Measurements from ENCODE around the gene LSP1. TPM values are rescaled to one million over a fixed set of nuclear protein-coding genes. Genes with fewer than 3 reads are reported as not detected.

Gene LSP1
- total RNA-seq, 1 donor from 2014 or later: not detected

- no peak for DNase-seq
Observed at GRCh38 chr11:1891831-1892115, 38.9 kb downstream of the LSP1 start, which contains the start of gene PRR33. Gene PRR33, minus strand, starts transcription at chr11:1891895. Its CDS starts 1,311 bp downstream, at chr11:1890584.

- DNase-seq: no peak
Observed at GRCh38 chr11:1892116-1892515, 39.2 kb downstream of the LSP1 start.

- no peak for DNase-seq
Observed at GRCh38 chr11:1892558-1892957, 39.7 kb downstream of the LSP1 start.

- no peak for DNase-seq
Observed at GRCh38 chr11:1893581-1894359, 40.9 kb downstream of the LSP1 start.

DNA sequence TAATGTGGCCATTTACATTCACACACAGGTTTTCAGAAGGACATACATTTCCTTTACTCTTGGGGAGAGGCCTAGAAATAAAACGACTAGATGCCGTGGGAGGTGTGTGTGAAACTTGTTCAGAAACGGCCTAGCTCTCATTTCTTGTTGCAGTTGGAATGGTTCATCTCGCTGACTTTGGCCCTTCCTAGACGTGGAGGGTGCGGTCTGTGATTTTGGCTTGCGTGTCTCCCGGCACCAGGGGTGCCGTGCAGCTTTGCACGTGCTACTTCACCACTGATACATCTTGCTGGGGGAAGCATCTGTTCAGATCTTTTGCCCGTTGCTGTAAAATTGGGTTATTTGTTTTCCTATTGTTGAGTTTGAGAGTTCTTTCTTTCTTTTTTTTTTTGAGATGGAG, 41.9 kb downstream of the LSP1 start:
- no peak for DNase-seq

DNA sequence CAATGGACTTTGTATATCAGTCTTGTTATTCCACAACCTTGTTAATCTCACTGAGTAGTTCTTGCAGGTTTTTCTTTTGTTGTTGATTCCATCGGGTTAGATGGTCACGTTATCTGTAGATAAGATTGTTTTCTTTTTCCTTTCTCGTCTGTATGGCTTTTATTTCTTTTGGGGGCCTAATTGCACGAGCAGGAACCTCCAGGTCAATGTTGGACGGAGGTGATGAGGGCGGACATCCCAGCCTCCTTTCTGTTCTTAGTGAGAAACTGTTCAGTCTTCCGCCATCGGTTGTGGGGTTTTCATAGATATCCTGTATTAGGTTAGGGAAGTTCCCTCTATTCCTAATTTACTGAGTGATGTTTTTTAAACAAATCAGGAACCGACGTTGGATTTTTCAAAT, 43.6 kb downstream of the LSP1 start:
- DNase-seq: no peak

- DNase-seq: no peak
Observed at GRCh38 chr11:1896923-1897322, 44.0 kb downstream of the LSP1 start.

DNA sequence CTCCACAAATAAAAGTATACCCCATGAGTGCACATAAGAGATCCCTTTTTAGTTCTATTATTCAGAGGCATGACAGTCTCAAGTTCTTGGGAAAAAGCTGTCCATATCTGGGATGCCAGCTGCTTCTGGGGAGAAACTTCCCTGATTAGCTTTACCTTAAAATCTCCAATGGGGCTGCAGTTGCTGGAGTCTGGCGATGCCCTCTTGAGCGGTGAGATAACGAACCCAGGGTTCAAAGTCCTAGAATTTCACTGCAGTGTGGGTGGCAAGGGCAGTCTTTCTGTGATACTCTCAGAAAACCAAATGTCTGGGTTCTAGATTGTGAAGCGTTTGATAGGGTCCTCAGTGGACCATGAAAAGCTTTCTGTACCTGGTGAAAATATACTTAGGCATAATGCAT, 46.2 kb downstream of the LSP1 start:
- no peak for DNase-seq

DNA sequence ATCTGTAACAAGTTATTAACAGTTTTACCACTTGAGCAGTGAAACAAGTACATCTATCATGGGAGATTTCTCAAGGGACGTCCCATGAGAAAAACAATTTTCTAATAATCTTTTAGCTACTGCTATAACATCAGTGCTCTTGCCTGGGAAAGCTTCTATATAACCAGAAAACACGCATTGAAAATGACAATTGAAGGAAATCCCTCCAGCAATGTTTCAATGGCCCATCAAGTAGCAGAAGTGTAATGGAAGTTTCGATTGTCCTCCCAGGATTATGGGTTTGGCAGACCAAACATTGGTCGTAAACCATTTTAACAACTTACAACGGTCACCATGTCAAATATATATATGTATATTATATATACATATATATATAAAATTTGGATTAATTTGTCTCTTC, 46.8 kb downstream of the LSP1 start:
- peak; percentile 64 for DNase-seq

- peak; percentile 71 for DNase-seq
Observed at GRCh38 chr11:1906181-1906580, 53.3 kb downstream of the LSP1 start.

DNA sequence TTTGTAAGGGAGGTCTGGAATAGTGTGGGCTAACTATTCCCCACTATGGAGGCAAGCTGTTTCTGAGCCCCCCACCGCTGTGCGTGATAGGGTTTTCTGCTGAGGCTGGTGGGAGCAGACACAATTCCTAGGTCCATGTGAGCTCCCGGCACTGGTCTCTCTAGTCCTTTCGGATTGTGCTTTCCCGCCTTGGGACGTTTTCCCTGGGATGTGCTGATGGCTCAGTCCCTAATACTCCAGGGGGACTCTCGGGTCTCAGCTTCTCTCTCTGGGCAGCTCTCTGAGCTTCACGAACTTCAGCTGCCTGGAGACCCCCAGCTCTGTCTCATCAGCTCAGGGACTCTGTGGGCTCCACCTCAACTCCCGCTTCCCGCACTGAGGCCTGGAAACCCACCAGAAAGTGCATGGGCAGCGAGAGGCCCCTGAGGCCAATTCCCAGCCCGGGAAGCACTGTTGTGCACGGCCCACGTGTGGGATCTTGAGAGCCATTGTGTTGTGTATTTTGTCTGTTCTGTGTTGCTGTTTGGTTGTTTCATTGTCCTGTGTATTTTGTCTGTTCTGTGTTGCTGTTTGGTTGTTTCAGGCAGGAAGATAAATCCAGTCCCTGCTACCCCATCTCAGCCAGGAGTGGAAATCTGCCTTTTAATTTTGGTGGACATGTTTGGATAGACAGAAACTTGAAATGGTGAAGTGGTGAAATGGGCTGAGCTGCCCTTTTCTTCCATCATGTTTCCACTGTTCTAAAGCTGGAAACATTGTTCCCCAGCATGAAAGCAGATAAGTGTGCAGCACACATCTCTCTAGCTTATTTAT, 53.9 kb downstream of the LSP1 start:
- peak; percentile 27 for DNase-seq

DNA sequence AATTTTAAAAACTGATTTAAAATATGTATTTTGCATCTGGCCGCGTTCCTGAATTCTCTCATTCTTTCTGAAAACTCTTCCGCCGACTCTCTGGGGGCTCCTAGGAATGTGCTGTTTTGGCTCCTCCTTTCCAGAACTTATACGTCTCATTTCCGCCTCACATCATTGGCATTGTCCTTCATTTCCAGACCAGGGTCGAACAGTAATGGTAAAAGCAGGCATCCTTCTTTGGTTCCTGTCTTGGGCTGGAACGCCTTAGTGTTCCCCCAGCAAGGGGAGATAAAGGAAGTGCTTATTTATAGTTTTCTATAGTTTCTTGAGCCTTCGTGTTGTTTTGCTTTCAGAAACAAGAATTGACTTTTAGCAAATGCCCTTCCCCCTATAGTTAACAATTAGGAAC, 55.7 kb downstream of the LSP1 start:
- peak; percentile 95 for DNase-seq

GRCh38 chr11:1909524-1909923, 56.6 kb downstream of the LSP1 start:
- DNase-seq: no peak

GRCh38 chr11:1912289-1912878, 59.5 kb downstream of the LSP1 start:
- no peak for DNase-seq

GRCh38 chr11:1913271-1914060, 60.6 kb downstream of the LSP1 start:
- no peak for DNase-seq

DNA sequence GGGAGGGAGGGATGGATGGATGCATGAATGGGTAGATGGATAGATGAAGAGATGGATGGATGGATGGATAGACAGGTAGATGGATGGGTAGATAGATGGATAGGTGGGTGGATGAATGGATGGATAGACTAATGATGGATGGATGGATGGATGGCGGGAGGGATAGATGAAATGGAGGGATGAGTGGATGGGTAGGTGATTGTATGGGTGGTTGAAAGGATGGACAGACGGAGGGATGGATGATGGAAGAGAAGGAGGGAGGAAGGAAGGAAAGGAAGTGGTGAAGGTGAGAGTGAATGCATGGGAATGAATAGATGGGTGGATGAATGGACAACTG, 62.9 kb downstream of the LSP1 start:
- no peak for DNase-seq

DNA sequence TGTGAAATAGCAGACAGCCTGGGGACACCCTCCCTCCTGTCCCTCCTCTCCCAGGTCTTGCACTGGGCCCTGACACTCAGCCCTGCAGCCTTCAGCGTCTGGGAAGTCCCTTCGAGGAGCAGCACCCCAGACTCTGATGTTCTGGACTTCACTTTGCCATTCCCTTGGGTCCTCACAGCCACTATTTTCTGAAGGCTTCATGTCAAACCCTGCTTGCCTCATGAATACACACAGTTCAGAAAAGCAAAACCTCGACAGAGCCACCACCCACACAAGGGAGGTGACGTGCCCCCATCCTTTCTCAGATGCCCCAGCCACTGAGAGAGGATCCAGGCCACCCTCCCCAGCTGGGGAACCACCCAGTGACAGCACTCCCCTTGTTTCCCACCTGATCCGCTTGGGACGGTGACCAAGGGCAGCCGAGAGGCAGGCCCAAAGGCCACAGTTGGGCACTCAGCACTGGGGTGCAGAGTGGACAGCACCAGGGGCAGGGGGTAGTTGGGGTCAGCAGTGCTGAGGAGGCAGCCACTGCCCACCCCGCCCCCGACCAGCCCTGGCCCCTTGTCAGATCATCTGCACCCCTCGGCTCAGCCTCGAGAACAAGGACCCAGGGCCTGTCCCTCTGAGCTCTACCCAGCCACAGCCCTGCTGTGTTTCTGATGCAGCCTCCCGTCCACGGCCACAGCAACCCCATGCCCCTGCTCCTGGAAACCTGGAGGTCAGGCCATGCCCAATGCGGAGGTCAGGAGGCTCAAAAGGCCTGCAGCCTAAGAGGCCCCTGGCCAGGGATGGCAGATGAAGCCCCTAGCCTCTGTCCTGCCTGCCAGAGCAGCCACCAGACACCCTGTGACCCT, 63.5 kb downstream of the LSP1 start:
- no peak for DNase-seq

DNA sequence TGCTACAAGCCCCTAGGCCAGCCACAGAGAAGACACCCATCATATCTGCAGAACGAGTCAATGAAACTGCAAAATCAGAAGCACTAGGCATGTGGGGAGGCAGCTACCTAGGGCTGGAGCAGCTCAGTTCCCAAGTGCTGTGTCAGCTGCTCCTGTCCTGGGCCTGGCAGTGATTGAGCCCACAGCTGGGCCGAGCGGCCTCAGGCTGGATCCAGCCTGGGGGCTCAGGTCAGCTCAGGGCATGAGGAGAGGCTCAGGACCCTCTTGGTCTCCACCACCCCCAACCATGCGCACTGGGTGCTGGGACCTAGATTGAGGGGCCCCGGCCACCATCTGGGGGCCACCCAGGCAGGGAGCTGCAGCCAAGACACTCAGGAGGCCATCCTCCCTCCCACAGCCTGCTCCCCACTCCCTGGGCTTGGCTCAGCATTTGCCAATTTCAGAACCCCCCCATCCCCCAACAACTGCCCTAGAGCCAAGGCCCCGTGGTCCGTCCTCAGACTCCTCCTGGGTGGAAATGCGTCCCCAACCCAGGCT, 64.2 kb downstream of the LSP1 start:
- DNase-seq: no peak

GRCh38 chr11:1917523-1918435, 64.9 kb downstream of the LSP1 start:
- no peak for DNase-seq

DNA sequence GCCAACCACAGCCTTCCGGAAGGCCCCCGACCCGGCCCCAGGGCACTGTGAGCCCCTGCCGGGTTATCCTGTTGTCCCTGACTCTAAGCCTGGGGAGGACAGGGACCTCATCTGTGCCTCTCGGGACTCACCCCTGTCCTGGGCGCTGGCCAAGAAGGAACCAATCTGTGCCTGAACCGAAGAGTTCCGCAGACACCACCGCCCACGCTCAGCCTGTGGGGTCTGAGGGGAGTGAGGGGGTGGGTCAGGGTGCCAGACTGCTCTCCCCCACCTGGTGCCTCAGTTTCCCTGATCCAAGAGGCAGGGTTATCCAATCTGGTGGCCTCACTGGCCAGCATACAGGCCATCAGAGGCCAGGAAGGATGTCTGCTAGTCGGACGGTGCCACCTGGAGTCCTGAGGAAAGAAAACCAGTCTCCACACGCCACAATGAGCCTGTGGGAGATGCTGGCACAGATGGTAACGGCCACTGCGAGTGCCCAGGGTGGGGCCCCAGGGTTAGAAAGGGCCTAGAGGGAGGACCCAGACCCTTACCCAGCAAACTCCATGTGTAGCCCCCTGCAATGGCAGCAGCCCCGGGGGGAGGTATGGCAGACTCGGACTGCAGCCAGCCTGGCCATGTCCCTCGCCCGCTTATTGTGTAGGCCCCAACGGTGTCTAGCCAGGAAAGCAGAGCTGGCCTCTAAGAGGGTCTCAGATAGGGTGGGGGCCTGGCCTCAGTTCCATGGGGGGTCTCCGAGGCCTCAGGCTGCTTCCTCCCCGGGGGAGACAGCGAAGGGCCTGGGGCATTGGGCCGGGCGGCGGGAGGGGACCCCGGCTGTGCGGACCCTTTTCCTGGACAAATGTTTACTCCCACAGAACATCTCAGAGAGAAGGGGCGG, 65.8 kb downstream of the LSP1 start:
- DNase-seq: no peak
